HepG2 (cell line): ENCODE results near the gene IGDCC3. TPM values are rescaled to one million over a fixed set of nuclear protein-coding genes. Genes with fewer than 3 reads are reported as not detected.

Experiments used
- CEBPG ChIP-seq: IDR thresholded peaks from 2 replicates; pipeline ENCODE4 v1.6.1; 2016
- CSRNP1 ChIP-seq: sonication (generic); formaldehyde crosslinking; IDR thresholded peaks from 2 replicates; pipeline ENCODE4 v1.8.1; 2023; ENCODE audit warnings: mild to moderate bottlenecking, missing genetic modification reagents
- ETS1 ChIP-seq: sonication (generic); formaldehyde crosslinking; IDR thresholded peaks from 2 replicates; pipeline ENCODE4 v1.4.0; 2020; ENCODE audit warnings: missing genetic modification reagents
- FOXK1 ChIP-seq: sonication (generic); formaldehyde crosslinking; IDR thresholded peaks from 2 replicates; pipeline ENCODE4 v1.4.0; 2020; ENCODE audit warnings: low read depth, missing genetic modification reagents, borderline replicate concordance
- HNRNPK ChIP-seq: fragments of 200-400 bp; formaldehyde crosslinking; IDR thresholded peaks from 2 replicates; pipeline ENCODE4 v1.6.1; 2018; ENCODE audit warnings: low read length, low read depth, moderate library complexity, mild to moderate bottlenecking; ENCODE audit not compliant: poor library complexity, severe bottlenecking
- JDP2 ChIP-seq: sonication (generic); formaldehyde crosslinking; IDR thresholded peaks from 2 replicates; pipeline ENCODE4 v1.8.1; 2022; ENCODE audit warnings: missing genetic modification reagents, borderline replicate concordance
- MYC ChIP-seq: sonication (generic); formaldehyde crosslinking; IDR thresholded peaks from 2 replicates; pipeline ENCODE4 v1.9.0; 2021; ENCODE audit warnings: missing genetic modification reagents, borderline replicate concordance
- NKX3-1 ChIP-seq: sonication (generic); formaldehyde crosslinking; IDR thresholded peaks from 2 replicates; pipeline ENCODE4 v1.5.0; 2020; ENCODE audit warnings: missing genetic modification reagents
- PHF21A ChIP-seq: sonication (generic); formaldehyde crosslinking; IDR thresholded peaks from 2 replicates; pipeline ENCODE4 v1.5.0; 2020; ENCODE audit warnings: mild to moderate bottlenecking, missing genetic modification reagents
- PPARG ChIP-seq: conservative IDR thresholded peaks from 2 replicates; pipeline ENCODE4 v1.6.1; 2016; ENCODE audit warnings: missing biosample characterization, missing genetic modification reagents
- RBM22 ChIP-seq: fragments of 200-400 bp; formaldehyde crosslinking; optimal IDR thresholded peaks from 2 replicates; pipeline ENCODE3; 2017; ENCODE audit warnings: mild to moderate bottlenecking, low read length, moderate library complexity
- SIN3B ChIP-seq: fragments of 150-350 bp; IDR thresholded peaks from 2 replicates; pipeline ENCODE4 v1.6.1; 2014; ENCODE audit warnings: low read length
- SMAD1 ChIP-seq: sonication (generic); formaldehyde crosslinking; IDR thresholded peaks from 2 replicates; pipeline ENCODE4 v1.4.0; 2020; ENCODE audit warnings: missing genetic modification reagents, low read depth, mild to moderate bottlenecking, borderline replicate concordance
- ZBTB26 ChIP-seq: IDR thresholded peaks from 2 replicates; pipeline ENCODE4 v1.6.1; 2016; ENCODE audit warnings: missing compliant biosample characterization, missing genetic modification reagents, borderline replicate concordance
- ZFP82 ChIP-seq: sonication (generic); formaldehyde crosslinking; IDR thresholded peaks from 2 replicates; pipeline ENCODE4 v1.5.1; 2020; ENCODE audit warnings: mild to moderate bottlenecking, missing genetic modification reagents, borderline replicate concordance
- ZIK1 ChIP-seq: sonication (generic); formaldehyde crosslinking; IDR thresholded peaks from 2 replicates; pipeline ENCODE4 v1.5.0; 2020; ENCODE audit warnings: mild to moderate bottlenecking, low read depth, missing genetic modification reagents, borderline replicate concordance
- ZNF12 ChIP-seq: sonication (generic); formaldehyde crosslinking; IDR thresholded peaks from 2 replicates; pipeline ENCODE4 v1.5.0; 2020; ENCODE audit warnings: missing genetic modification reagents
- ZNF235 ChIP-seq: sonication (generic); formaldehyde crosslinking; IDR thresholded peaks from 2 replicates; pipeline ENCODE4 v1.8.1; 2023; ENCODE audit warnings: mild to moderate bottlenecking, missing genetic modification reagents, borderline replicate concordance
- ZNF251 ChIP-seq: sonication (generic); formaldehyde crosslinking; IDR thresholded peaks from 2 replicates; pipeline ENCODE4 v1.9.0; 2021; ENCODE audit warnings: mild to moderate bottlenecking, missing genetic modification reagents
- ZNF550 ChIP-seq: sonication (generic); formaldehyde crosslinking; IDR thresholded peaks from 2 replicates; pipeline ENCODE4 v1.4.0; 2020; ENCODE audit warnings: mild to moderate bottlenecking, missing genetic modification reagents, borderline replicate concordance
- ZNF597 ChIP-seq: sonication (generic); formaldehyde crosslinking; IDR thresholded peaks from 2 replicates; pipeline ENCODE4 v1.5.0; 2020; ENCODE audit warnings: missing genetic modification reagents
- ZNF776 ChIP-seq: sonication (generic); formaldehyde crosslinking; IDR thresholded peaks from 2 replicates; pipeline ENCODE4 v1.4.0; 2020; ENCODE audit warnings: mild to moderate bottlenecking, missing genetic modification reagents
- ZNF816 ChIP-seq: sonication (generic); formaldehyde crosslinking; IDR thresholded peaks from 2 replicates; pipeline ENCODE4 v1.8.0; 2022; ENCODE audit warnings: missing genetic modification reagents, mild to moderate bottlenecking, borderline replicate concordance
- ZSCAN22 ChIP-seq: sonication (generic); formaldehyde crosslinking; IDR thresholded peaks from 2 replicates; pipeline ENCODE4 v1.4.0; 2020; ENCODE audit warnings: mild to moderate bottlenecking, missing genetic modification reagents
- polyA plus RNA-seq, 8 experiments: library from polyadenylated mRNA; depleted of rRNA in 3 of 8; stranded (reverse) in 7 of 8; unstranded in 1 of 8; fragments of >200 nt; fragmentation: Illumina TruSeq in 4 of 8; extraction: Trizol in 4 of 8; gene quantifications; 2 replicates each; pipeline versions ENCODE4 v1.2.1 to v1.2.3, GENCODE V29; 2011 to 2016; ENCODE audit warnings: low read depth in 4 of 8, missing spikeins in 1 of 8, mixed read lengths in 1 of 8; ENCODE audit not compliant: insufficient read depth in 1 of 8
- total RNA-seq, 5 experiments: library from RNA; depleted of rRNA; stranded (reverse); fragments of >200 nt; fragmentation: Illumina TruSeq; extraction: Trizol; gene quantifications; 2 replicates each; pipeline ENCODE4 v1.2.3, GENCODE V29; 2016; ENCODE audit warnings: low read depth in 1 of 5

IGDCC3 gene
- total and polyA plus RNA-seq, 2 of the 13 experiments (the other 11 are each of a cell fraction or from before 2014, with no cell fraction given): 30.1 to 51.8 TPM

- TF ChIP-seq CSRNP1 (CRISPR knock-in tag): no peak
- no peak for TF ChIP-seq ZNF251 (CRISPR knock-in tag)
- TF ChIP-seq NKX3-1: no peak
- no peak for TF ChIP-seq ZNF597
- no peak for TF ChIP-seq SIN3B
- TF ChIP-seq ZNF550: no peak
- TF ChIP-seq SMAD1 (CRISPR knock-in tag): no peak
- no peak for TF ChIP-seq ZIK1
- no peak for TF ChIP-seq ZSCAN22 (CRISPR knock-in tag)
- no peak for TF ChIP-seq ZNF12 (CRISPR knock-in tag)
- no peak for TF ChIP-seq ZFP82 (CRISPR knock-in tag)
- TF ChIP-seq FOXK1 (CRISPR knock-in tag): no peak
- TF ChIP-seq PPARG (CRISPR knock-in tag): no peak
- TF ChIP-seq RBM22: no peak
- peak; percentile 94 for TF ChIP-seq PHF21A
- TF ChIP-seq ETS1 (CRISPR knock-in tag): no peak
- TF ChIP-seq ZBTB26 (CRISPR knock-in tag): 0 out of 2 replicates have a peak, but pooled peaks have one; percentile 13
- TF ChIP-seq HNRNPK: peak; percentile 77
- TF ChIP-seq JDP2 (CRISPR knock-in tag): no peak
- TF ChIP-seq MYC (CRISPR knock-in tag): no peak
- no peak for TF ChIP-seq ZNF776
- no peak for TF ChIP-seq CEBPG (CRISPR knock-in tag)
- TF ChIP-seq ZNF235 (CRISPR knock-in tag): no peak
- TF ChIP-seq ZNF816 (CRISPR knock-in tag): no peak
Measured at GRCh38 chr15:65377976-65378366, at the start of gene IGDCC3 (continued).
